A549 treated with AZD9567 at 1 μM for 4 hours (cell line): ENCODE data around the gene SLC25A39. TPM values are rescaled to one million over a fixed set of nuclear protein-coding genes. Genes with fewer than 3 reads are reported as not detected.

Source experiments
- total RNA-seq: library from RNA; stranded (reverse); fragments of 200-300 nt; extraction: Qiagen RNA extraction; gene quantifications from 5 replicates; pipeline ENCODE4 v1.2.3, GENCODE V29; 2022; ENCODE audit not compliant: insufficient read depth

The SLC25A39 gene
- 160 to 218 TPM (median 207 TPM) in 5 replicates for total RNA-seq

DNA sequence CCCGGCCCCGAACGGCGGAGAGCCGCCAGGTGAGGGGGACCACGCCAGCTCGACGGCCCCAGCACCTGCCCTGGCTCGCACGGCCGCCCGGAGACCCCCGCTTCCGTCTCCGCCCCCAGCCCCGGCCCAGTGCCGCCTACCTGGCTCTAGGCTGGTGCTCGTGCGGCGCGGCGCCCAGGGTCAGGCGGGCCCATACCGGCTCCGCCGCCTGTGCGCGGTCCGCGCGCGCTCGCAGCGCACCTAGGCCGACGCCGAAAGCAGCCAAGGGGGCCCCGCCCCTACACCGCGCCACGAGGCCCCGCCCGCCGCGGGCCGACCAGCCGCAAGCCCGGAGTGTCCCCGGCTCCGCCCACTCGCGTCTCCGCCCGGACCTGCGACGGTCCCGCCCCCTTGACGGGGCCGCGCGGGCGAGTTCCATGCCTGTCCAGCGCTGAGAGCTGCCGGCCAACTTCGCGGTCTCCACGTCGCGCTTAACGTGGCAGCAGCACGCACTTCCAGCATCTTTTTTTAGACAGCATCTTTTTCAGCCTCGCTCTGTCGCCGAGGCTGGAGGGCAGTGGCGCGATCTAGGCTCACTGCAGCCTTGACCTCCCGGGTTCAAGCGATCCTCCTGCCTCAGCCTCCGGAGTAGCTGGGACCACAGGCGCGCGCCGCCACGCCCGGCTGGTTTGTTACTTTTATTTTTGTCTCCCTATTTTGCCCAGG, at the start of gene SLC25A39:
TSS of gene SLC25A39 (minus strand) at position 253 of the 705 bp plus-strand sequence. CDS start 1,261 bp downstream, outside the sequence.

GRCh38 chr17:44363613-44364159, 39.1 kb upstream of the SLC25A39 start, which contains the start of gene FAM171A2:
FAM171A2 (minus strand) TSS chr17:44363853; CDS start chr17:44363714, 139 bp downstream.

GRCh38 chr17:44344939-44345453, 20.4 kb upstream of the SLC25A39 start, which contains the start of gene GRN:
GRN (plus strand) TSS chr17:44345302; CDS start chr17:44349165, 3,863 bp downstream.

GRCh38 chr17:44308320-44308818, 16.3 kb downstream of the SLC25A39 start, which contains the start of gene RUNDC3A:
RUNDC3A (plus strand) TSS chr17:44308601; CDS start chr17:44308833, 232 bp downstream.

Other genes starting within 250 kb of the SLC25A39 start
- 13.0 to 16.7 TPM (median 15.6 TPM) in 5 replicates for gene HDAC5, start 201.2 kb downstream of the SLC25A39 start, total RNA-seq
- 9.4 to 12.1 TPM (median 9.6 TPM) in 5 replicates for gene HROB, start 182.9 kb downstream of the SLC25A39 start, total RNA-seq
- 0.08 to 0.19 TPM (median 0.14 TPM) in 4 of 5 replicates, not detected in the other for gene ASB16, start 154.1 kb downstream of the SLC25A39 start, total RNA-seq
- gene TMUB2, start 137.9 kb downstream of the SLC25A39 start, total RNA-seq = 20.8 to 39.2 TPM (median 39.2 TPM) in 5 replicates
- 54.2 to 68.0 TPM (median 63.3 TPM) in 5 replicates for gene ATXN7L3, start 124.9 kb downstream of the SLC25A39 start, total RNA-seq
- 73.6 to 88.8 TPM (median 86.3 TPM) in 5 replicates for gene UBTF, start 105.1 kb downstream of the SLC25A39 start, total RNA-seq
- gene SLC4A1, start 56.7 kb downstream of the SLC25A39 start, total RNA-seq = not detected in 5 replicates
- 0.49 to 0.78 TPM (median 0.72 TPM) in 5 replicates for gene RUNDC3A, start 16.2 kb downstream of the SLC25A39 start, total RNA-seq
- 201 to 245 TPM (median 235 TPM) in 5 replicates for gene GRN, start 20.5 kb upstream of the SLC25A39 start, total RNA-seq
- 2.8 to 5.0 TPM (median 3.7 TPM) in 5 replicates for gene FAM171A2, start 39.0 kb upstream of the SLC25A39 start, total RNA-seq
- 1.7 to 1.9 TPM (median 1.8 TPM) in 4 of 5 replicates, not detected in the other for gene ITGA2B, start 64.8 kb upstream of the SLC25A39 start, total RNA-seq
- gene GPATCH8, start 178.6 kb upstream of the SLC25A39 start, total RNA-seq = 19.8 to 25.5 TPM (median 23.3 TPM) in 5 replicates
- gene FZD2, start 232.7 kb upstream of the SLC25A39 start, total RNA-seq = 24.6 to 31.4 TPM (median 27.7 TPM) in 5 replicates